HG03439 (cell line): Measurements from ENCODE around the gene KBTBD6.
"Not testable (repeated sequence)": the region's sequence is repeated elsewhere in the genome, so short reads cannot be mapped to it uniquely, and the experiment has no call there.

Experiments used
- ATAC-seq: cut with Tn5 transposase; IDR thresholded peaks from one replicate; pipeline ENCODE4 v1.9.1; 2021; ENCODE audit warnings: mild to moderate bottlenecking, moderate library complexity; ENCODE audit not compliant: unreplicated experiment

Gene KBTBD6

GRCh38 chr13:41132512-41133152, at the start of gene KBTBD6:
KBTBD6 (minus strand) TSS chr13:41132802; CDS start chr13:41132511, 291 bp downstream.
- peak; percentile 97 for ATAC-seq

- ATAC-seq = no peak
Measured at GRCh38 chr13:41182231-41182630, 49.6 kb upstream of the KBTBD6 start.

- no peak for ATAC-seq
Measured at GRCh38 chr13:41179593-41180250, 47.1 kb upstream of the KBTBD6 start.

GRCh38 chr13:41178040-41178439, 45.4 kb upstream of the KBTBD6 start:
- no peak for ATAC-seq

GRCh38 chr13:41177616-41178015, 45.0 kb upstream of the KBTBD6 start:
- no peak for ATAC-seq

- ATAC-seq = not testable (repeated sequence)
Measured at GRCh38 chr13:41175576-41175975, 43.0 kb upstream of the KBTBD6 start.

GRCh38 chr13:41162151-41162550, 29.5 kb upstream of the KBTBD6 start:
- ATAC-seq = no peak

- no peak for ATAC-seq
Measured at GRCh38 chr13:41159174-41159573, 26.6 kb upstream of the KBTBD6 start.

- no peak for ATAC-seq
Measured at GRCh38 chr13:41157048-41157717, 24.6 kb upstream of the KBTBD6 start.

- no peak for ATAC-seq
Measured at GRCh38 chr13:41156620-41157019, 24.0 kb upstream of the KBTBD6 start.

GRCh38 chr13:41154042-41154441, 21.4 kb upstream of the KBTBD6 start:
- ATAC-seq = no peak

- no peak for ATAC-seq
Measured at GRCh38 chr13:41152005-41152404, 19.4 kb upstream of the KBTBD6 start.

- ATAC-seq = no peak
Measured at GRCh38 chr13:41150058-41150457, 17.5 kb upstream of the KBTBD6 start.

GRCh38 chr13:41148419-41149283, 16.0 kb upstream of the KBTBD6 start:
- ATAC-seq = no peak

GRCh38 chr13:41145136-41145908, 12.7 kb upstream of the KBTBD6 start:
- ATAC-seq = no peak

GRCh38 chr13:41144576-41144975, 12.0 kb upstream of the KBTBD6 start:
- no peak for ATAC-seq

- no peak for ATAC-seq
Measured at GRCh38 chr13:41139296-41139966, 6.8 kb upstream of the KBTBD6 start.

GRCh38 chr13:41137951-41138350, 5.3 kb upstream of the KBTBD6 start:
- no peak for ATAC-seq

- no peak for ATAC-seq
Measured at GRCh38 chr13:41137241-41137640, 4.6 kb upstream of the KBTBD6 start.
